TTC549 (cell line): ENCODE measurements around the gene PLSCR1.

Source experiments
- FAIRE-seq: peaks from 2 replicates; lab custom pipeline; 2012; peaks lifted over from hg19 to GRCh38; lab: Jason Lieb, UNC

PLSCR1 gene

GRCh38 chr3:146472611-146473010, 71.8 kb downstream of the PLSCR1 start:
- no peak for FAIRE-seq

- FAIRE-seq, result no peak
Observed at GRCh38 chr3:146471012-146471411, 73.4 kb downstream of the PLSCR1 start.

- no peak for FAIRE-seq
Observed at GRCh38 chr3:146470425-146470990, 73.9 kb downstream of the PLSCR1 start.

- no peak for FAIRE-seq
Observed at GRCh38 chr3:146469150-146470017, 75.0 kb downstream of the PLSCR1 start, which contains the start of gene PLSCR2. Gene PLSCR2 (minus strand): TSS chr3:146469561. CDS start chr3:146459904, 9,657 bp downstream.

- no peak for FAIRE-seq
Observed at GRCh38 chr3:146468671-146469149, 75.7 kb downstream of the PLSCR1 start.

GRCh38 chr3:146468234-146468633, 76.2 kb downstream of the PLSCR1 start:
- no peak for FAIRE-seq

GRCh38 chr3:146466604-146467003, 77.8 kb downstream of the PLSCR1 start:
- FAIRE-seq, result no peak

- FAIRE-seq, result no peak
Observed at GRCh38 chr3:146465693-146466465, 78.5 kb downstream of the PLSCR1 start.
